T-helper 1 cell (primary cell): ENCODE data around the gene KIAA0319L.

Source experiments
- DNase-seq, 5 donors: peaks; one replicate each; pipeline ENCODE4 v3.0.0-alpha.2; 2012 to 2020

The KIAA0319L gene

GRCh38 chr1:35536556-35537162, 20.5 kb downstream of the KIAA0319L start:
- no peak for DNase-seq

- DNase-seq, result no peak
Measured at GRCh38 chr1:35535243-35535642, 22.0 kb downstream of the KIAA0319L start.

- DNase-seq, result no peak
Measured at GRCh38 chr1:35533586-35533985, 23.6 kb downstream of the KIAA0319L start.

- DNase-seq, result no peak
Measured at GRCh38 chr1:35532497-35533223, 24.5 kb downstream of the KIAA0319L start.

- DNase-seq, result no peak
Measured at GRCh38 chr1:35531368-35531767, 25.8 kb downstream of the KIAA0319L start.

GRCh38 chr1:35530946-35531345, 26.3 kb downstream of the KIAA0319L start:
- DNase-seq, result no peak

- DNase-seq, result no peak
Measured at GRCh38 chr1:35530168-35530567, 27.0 kb downstream of the KIAA0319L start.

GRCh38 chr1:35524106-35524505, 33.1 kb downstream of the KIAA0319L start:
- no peak for DNase-seq

- no peak for DNase-seq
Measured at GRCh38 chr1:35519432-35519831, 37.8 kb downstream of the KIAA0319L start.

- no peak for DNase-seq
Measured at GRCh38 chr1:35518183-35518582, 39.0 kb downstream of the KIAA0319L start.

GRCh38 chr1:35511305-35511704, 45.9 kb downstream of the KIAA0319L start:
- no peak for DNase-seq

- DNase-seq, result no peak
Measured at GRCh38 chr1:35509558-35509957, 47.6 kb downstream of the KIAA0319L start.

- no peak for DNase-seq
Measured at GRCh38 chr1:35507947-35508346, 49.3 kb downstream of the KIAA0319L start.

- peak in 1 of 5 donors; percentile 31 for DNase-seq
Measured at GRCh38 chr1:35506960-35507912, 50.0 kb downstream of the KIAA0319L start.

GRCh38 chr1:35505911-35506798, 51.0 kb downstream of the KIAA0319L start:
- peak in 4 of 5 donors; percentile 25 to 92 (median 36) for DNase-seq

GRCh38 chr1:35502242-35502641, 55.0 kb downstream of the KIAA0319L start:
- DNase-seq, result no peak

GRCh38 chr1:35500439-35500838, 56.8 kb downstream of the KIAA0319L start:
- no peak for DNase-seq

GRCh38 chr1:35499652-35500176, 57.5 kb downstream of the KIAA0319L start:
- peak in 4 of 5 donors; percentile 15 to 76 (median 30) for DNase-seq

- no peak for DNase-seq
Measured at GRCh38 chr1:35499231-35499630, 58.0 kb downstream of the KIAA0319L start.

GRCh38 chr1:35497571-35497970, 59.6 kb downstream of the KIAA0319L start:
- no peak for DNase-seq

- no peak for DNase-seq
Measured at GRCh38 chr1:35490250-35490649, 67.0 kb downstream of the KIAA0319L start.

GRCh38 chr1:35488336-35488735, 68.9 kb downstream of the KIAA0319L start:
- no peak for DNase-seq
